ENCODE results near the gene LSAMP.

The LSAMP gene

GRCh38 chr3:115989684-115990421, 455.4 kb downstream of the LSAMP start:
- DNase-seq (ENCODE audit: insufficient read length, low spot score) (no peak), FAIRE-seq (no peak)

DNA sequence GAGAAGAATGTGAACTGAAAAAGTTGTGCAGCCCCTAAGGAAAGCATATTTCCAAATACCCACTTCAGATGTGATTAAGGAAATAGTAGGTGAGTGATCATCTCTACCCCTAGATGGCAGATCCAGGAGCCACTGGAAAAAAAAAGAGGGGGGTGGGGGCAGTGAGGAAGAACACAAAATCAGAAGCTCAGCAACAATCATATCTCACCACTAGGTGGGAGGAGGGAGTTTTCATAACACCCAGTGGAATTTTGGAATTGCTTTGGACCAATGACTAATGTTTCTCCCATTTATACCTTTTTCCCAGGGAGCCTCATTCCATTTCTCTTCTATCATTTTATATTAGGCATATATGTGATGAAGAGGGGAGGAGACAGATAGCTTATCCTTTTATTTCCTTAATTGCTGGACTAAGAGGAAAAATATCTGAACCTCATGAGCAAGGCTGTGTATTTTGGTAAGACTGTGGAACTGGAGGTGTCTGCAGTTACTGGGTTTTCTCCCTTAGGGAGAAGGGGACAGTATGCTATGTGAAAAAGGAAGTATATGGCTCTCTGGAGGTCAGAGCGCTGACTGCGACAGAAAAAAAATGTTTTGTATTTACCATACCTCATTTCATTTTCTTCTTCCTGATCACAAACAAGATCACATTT, 458.6 kb downstream of the LSAMP start:
- no peak for FAIRE-seq
- no peak for DNase-seq (ENCODE audit: insufficient read length, low spot score)

DNA sequence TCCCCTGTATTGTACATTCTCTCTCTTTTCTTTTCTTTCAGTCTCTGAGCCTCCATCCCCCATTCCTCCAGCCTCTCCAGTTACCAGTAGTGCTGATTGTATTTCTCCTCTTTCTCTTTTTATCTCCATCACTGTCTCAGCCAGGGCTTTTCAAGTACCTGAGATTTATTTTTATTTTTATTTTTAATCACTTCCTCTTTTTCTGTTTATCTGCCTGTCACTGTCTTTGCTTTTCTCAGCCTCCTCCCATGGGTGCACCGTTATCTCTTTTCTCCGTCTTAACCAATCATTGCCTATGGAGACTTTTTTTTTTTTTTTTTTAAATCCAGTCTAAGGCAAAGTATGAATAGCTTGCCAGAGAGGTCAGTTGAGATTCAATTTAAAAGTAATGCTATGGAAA, 462.7 kb downstream of the LSAMP start:
- DNase-seq (ENCODE audit: insufficient read length, low spot score) = no peak
- FAIRE-seq = no peak

DNA sequence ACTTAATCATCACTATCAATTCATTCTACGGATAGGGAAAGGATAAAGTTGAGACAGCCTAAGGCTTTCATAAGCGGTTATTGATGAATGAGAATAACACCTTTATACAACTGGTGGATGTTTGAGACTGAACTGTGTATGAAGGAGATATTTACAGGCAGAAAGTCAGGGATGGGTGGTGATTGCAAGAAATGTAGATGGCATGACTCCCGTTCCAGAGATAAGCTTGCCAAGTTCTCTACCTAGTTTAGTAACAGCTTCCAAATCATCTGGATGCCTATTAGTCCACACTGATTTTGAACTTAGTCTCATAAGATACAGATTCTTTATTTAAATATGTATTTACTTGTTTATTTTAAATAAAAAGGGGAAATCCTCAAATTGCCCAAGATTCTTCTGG, 463.2 kb downstream of the LSAMP start:
- FAIRE-seq (no peak), DNase-seq (ENCODE audit: insufficient read length, low spot score) (no peak)

GRCh38 chr3:115980709-115981108, 464.6 kb downstream of the LSAMP start:
- FAIRE-seq (no peak), DNase-seq (ENCODE audit: insufficient read length, low spot score) (no peak)

GRCh38 chr3:115977866-115978265, 467.4 kb downstream of the LSAMP start:
- DNase-seq (ENCODE audit: insufficient read length, low spot score) = no peak
- no peak for FAIRE-seq

DNA sequence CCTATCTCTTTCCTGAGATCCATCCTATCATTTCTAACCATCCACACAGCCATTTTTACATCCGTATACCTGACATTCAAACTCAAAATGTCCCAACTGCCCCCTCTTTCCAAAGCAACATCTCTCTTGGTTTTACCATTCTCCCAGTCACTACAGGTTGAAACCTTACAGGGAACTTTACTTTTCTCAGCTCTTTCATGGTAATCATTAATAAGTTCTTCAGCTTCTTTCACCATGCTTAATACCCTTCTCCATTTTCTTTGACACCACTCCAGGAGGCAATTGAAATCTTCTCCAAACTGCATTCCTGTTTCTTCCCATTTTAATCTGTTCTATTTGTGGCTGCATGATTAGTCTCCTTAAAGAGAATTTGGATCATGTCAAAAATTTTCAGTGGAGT, 469.5 kb downstream of the LSAMP start:
- FAIRE-seq (no peak), DNase-seq (ENCODE audit: insufficient read length, low spot score) (no peak)

DNA sequence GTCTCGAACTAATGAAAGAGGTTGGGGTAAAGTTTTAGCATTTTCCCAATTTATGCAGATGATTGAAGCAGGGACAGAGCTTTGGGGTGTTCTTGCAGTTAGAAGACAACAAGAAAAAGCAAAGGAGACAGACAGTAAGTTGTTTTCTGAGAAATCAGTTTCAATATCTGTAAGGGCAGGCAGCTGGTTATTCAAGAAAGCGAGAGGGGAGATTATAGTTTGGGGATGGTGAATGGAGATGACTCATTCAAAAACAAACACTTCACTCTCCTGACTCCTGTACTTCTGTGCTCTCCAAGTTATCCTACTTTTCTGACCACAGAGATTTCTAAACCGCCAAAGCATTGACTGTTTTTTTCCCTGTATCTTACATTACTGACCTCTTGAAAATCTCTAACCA, 469.9 kb downstream of the LSAMP start:
- no peak for FAIRE-seq
- DNase-seq (ENCODE audit: insufficient read length, low spot score) = no peak

DNA sequence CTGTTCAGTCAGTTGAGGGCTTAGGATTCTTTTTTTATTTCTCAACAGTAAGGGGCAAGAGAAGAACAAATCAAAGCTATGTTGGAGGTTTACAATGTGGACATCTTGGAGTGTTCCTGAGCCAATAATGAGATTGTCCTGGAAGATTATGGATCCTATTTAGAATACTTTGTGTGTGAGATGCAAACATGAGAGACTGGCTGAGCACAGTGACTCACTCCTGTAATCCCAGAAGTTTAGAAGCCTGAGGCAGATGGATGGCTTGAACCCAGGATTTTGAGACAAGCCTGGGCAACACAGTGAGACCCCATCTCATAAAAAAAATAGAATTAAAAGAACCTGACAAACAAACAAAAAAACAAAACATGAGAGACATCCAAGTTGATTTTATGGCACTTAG, 470.3 kb downstream of the LSAMP start:
- no peak for FAIRE-seq
- DNase-seq (ENCODE audit: insufficient read length, low spot score) = no peak

- FAIRE-seq (no peak), DNase-seq (ENCODE audit: insufficient read length, low spot score) (no peak)
Measured at GRCh38 chr3:115968871-115969270, 476.4 kb downstream of the LSAMP start.

DNA sequence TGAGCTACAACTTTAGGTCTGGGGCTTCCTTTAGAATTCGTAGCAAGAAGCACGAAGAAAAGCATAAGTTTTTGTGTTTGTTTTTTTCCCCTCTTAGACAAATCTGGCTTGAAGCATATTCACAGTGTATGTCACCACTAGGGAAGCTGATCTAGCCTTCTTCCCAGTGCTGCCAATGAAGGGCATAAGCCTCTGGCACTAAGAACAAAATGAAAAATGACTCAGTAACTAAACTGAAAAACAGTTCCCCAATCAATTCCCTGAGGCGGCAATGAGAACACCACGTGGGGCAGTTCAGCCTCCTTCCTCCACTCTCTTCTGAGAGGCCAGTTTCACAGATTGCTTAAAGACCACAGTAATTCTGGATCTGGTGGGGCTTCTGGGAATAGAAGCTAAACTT, 483.9 kb downstream of the LSAMP start:
- FAIRE-seq = no peak

GRCh38 chr3:115960799-115961198, 484.5 kb downstream of the LSAMP start:
- FAIRE-seq = no peak
- no peak for DNase-seq (ENCODE audit: insufficient read length, low spot score)

More for the DNA sequence above, 483.9 kb downstream of the LSAMP start:
- DNase-seq (ENCODE audit: insufficient read length, low spot score) = no peak

DNA sequence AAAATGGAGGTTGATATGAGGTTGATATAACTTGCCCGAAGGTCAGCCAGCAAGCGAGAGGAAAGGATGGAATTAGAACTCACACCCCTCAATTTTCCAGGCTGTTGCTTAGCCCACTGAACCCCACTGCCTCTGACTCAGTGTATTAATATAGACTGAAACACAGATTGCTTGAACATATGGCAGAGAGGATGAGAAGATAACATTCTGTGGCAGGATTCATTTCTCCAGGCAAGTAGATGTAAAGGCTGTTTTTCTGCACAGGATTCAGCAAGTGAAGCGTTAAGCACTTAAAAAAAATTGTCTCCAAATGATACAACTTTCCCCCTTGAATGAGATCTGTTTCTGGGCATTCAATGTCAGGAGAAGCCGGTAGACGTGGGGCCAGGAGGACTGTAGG, 486.8 kb downstream of the LSAMP start:
- no peak for FAIRE-seq
- DNase-seq (ENCODE audit: insufficient read length, low spot score) = no peak

DNA sequence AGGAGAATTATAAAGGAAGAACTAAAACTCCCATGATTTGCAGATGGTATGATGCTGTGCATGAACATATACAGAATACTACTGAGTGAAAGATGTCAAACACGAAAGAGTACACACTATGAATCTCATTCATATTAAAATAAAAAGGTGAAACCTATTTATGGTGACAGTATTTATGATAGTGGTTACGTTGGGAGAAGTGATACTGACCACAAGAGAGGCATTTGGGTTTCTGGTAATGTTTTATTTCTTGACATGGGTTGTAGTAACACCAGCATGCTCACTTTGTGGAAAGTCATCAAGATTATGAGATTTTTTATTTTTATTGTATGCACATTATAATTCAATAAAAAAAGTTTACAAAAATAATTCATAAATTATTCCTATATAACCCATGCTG, 498.0 kb downstream of the LSAMP start:
- no peak for DNase-seq (ENCODE audit: insufficient read length, low spot score)

GRCh38 chr3:115943579-115943978, 501.7 kb downstream of the LSAMP start:
- no peak for DNase-seq (ENCODE audit: insufficient read length, low spot score)
- no peak for FAIRE-seq

More for the DNA sequence above, 498.0 kb downstream of the LSAMP start:
- FAIRE-seq = no peak

DNA sequence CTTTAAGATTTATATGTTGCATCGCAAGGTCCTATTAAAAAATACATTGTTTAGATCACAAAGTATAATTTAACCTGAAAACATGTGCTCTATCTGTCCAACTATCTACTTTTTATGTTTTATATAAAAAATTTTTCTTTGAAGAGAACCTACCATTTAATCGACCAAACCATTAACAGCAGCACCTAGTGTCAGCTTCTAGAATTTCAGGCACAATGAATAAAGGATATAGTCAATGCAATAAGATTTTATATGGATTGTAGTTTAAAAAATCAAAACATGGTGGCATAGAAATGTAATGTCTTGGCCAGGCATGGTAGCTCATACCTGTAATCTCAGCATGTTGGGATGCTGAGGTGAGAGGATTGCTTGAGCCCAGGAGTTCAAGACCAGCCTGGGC, 508.2 kb downstream of the LSAMP start:
- DNase-seq (ENCODE audit: insufficient read length, low spot score) (no peak), FAIRE-seq (no peak)

- DNase-seq (ENCODE audit: insufficient read length, low spot score) (no peak), FAIRE-seq (no peak)
Measured at GRCh38 chr3:115932807-115933206, 512.5 kb downstream of the LSAMP start.

DNA sequence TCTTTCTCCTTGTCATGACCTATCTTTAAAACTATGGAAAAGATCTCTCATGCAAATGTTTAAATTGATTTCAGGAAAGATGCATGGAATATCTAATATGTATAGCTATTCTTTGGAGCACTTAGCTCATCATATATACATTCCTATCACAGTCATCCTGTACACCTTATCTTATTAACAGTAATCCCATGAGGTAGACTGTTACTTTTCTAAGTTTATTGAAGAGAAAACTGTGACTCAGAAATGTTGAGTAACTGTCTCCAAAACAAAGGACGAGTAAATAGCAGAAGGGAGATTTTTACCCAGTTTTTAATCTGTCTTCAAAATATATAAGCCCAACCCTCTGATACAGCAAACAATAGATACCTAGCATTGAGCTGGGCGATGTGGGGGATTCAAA, 513.7 kb downstream of the LSAMP start:
- DNase-seq (ENCODE audit: insufficient read length, low spot score) (no peak), FAIRE-seq (no peak)

GRCh38 chr3:115930922-115931321, 514.4 kb downstream of the LSAMP start:
- DNase-seq (ENCODE audit: insufficient read length, low spot score) (no peak), FAIRE-seq (no peak)

GRCh38 chr3:115930168-115930567, 515.1 kb downstream of the LSAMP start:
- no peak for FAIRE-seq
- no peak for DNase-seq (ENCODE audit: insufficient read length, low spot score)

DNA sequence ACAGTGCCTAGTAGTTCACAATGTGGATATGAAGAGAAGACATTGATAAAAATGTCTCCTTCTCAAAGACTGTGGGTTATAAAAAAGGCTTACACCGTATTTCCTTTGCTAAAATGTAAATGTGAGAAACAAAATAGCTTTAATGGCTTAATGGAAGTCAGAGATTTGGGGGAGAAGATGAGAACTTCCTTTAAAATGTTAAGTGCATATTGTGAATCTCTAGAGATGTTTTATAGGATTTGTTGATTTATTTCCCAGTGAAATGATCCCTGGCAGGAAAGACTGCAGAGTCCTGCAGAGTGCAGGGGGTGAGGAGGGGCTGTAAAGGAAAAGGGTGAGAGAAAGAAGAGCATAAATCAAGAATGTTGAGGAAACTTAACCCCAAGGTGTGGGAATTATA, 516.9 kb downstream of the LSAMP start:
- FAIRE-seq = no peak
- DNase-seq (ENCODE audit: insufficient read length, low spot score) = no peak

DNA sequence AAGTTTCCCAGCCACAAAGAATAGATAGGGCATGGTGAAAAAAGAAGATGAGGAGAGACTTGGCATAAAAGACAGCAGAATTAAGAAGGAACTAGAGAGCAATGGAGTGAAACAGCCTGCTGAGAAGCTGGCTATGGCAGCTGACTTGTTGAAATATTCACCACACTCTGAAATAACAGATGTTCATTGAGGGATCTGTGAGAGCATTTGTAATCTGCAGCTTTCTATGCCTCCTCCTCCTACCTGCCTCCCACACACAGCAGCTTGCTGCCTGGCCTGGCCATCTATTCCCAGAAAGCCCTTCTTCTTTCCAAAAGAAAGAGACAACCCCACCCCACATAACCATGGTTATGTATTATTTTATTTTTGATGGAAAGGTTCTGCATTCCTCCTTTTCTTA, 518.1 kb downstream of the LSAMP start:
- DNase-seq (ENCODE audit: insufficient read length, low spot score) (no peak), FAIRE-seq (no peak)

Measured in HTR-8/SVneo (cell line).